Stomach smooth muscle (tissue), 2 donors: ENCODE results near the gene MSANTD7.
"Not testable (repeated sequence)": the region's sequence is repeated elsewhere in the genome, so short reads cannot be mapped to it uniquely, and the experiment has no call there.

Experiments used
- H3K27ac ChIP-seq: one replicate; pipeline ENCODE4 v1.7.0; 2013; ENCODE audit warnings: mild to moderate bottlenecking, low read length, inconsistent platforms
- H3K27me3 ChIP-seq, 2 donors: one replicate each; pipeline ENCODE4 v1.7.0; 2013; ENCODE audit warnings: low read length in 2 of 2; ENCODE audit not compliant: insufficient read depth in 2 of 2, control insufficient read depth in 1 of 2
- H3K36me3 ChIP-seq, 2 donors: one replicate each; pipeline ENCODE4 v1.7.0; 2013; ENCODE audit warnings: low read length in 2 of 2; ENCODE audit not compliant: control insufficient read depth in 2 of 2, insufficient read depth in 2 of 2
- H3K4me1 ChIP-seq: one replicate; pipeline ENCODE4 v1.7.0; 2013; ENCODE audit warnings: low read length; ENCODE audit not compliant: control insufficient read depth, insufficient read depth
- H3K4me3 ChIP-seq, 2 donors: one replicate each; pipeline ENCODE4 v1.7.0; 2013; ENCODE audit warnings: low read length in 2 of 2
- H3K9ac ChIP-seq, 2 donors: one replicate each; pipeline ENCODE4 v1.7.0; 2013; ENCODE audit warnings: low read length in 2 of 2, mild to moderate bottlenecking in 1 of 2
- H3K9me3 ChIP-seq, 2 donors: one replicate each; pipeline ENCODE4 v1.7.0; 2013; ENCODE audit warnings: low read length in 2 of 2; ENCODE audit not compliant: control insufficient read depth in 2 of 2
- donor health status: healthy.
- donor health status: Pancreatic carcinoma.

MSANTD7 gene

GRCh38 chr10:14864466-14864865 lies 26.4 kb downstream of the MSANTD7 start:
- H3K4me1 ChIP-seq, H3K9ac ChIP-seq, H3K9me3 ChIP-seq, H3K27ac ChIP-seq, H3K27me3 ChIP-seq, H3K4me3 ChIP-seq: not testable (repeated sequence)
- peaks cover 7 to 17% of the 10 kb centered on the region in 2 donors for H3K36me3 ChIP-seq

GRCh38 chr10:14864871-14865270 lies 26.8 kb downstream of the MSANTD7 start:
- H3K4me3 ChIP-seq, H3K9me3 ChIP-seq, H3K4me1 ChIP-seq, H3K9ac ChIP-seq, H3K27ac ChIP-seq, H3K27me3 ChIP-seq: not testable (repeated sequence)
- peaks cover 11 to 17% of the 10 kb centered on the region in 2 donors for H3K36me3 ChIP-seq

- no peak overlapping the region for H3K9ac ChIP-seq
- H3K27me3 ChIP-seq: no peaks in the 10 kb centered on the region
- no peaks in the 10 kb centered on the region for H3K4me1 ChIP-seq
- no peak overlapping the region for H3K27ac ChIP-seq
- peaks cover 5 to 8% of the 10 kb centered on the region in 2 donors for H3K36me3 ChIP-seq
- H3K9me3 ChIP-seq: no peaks in the 10 kb centered on the region
- H3K4me3 ChIP-seq: no peak overlapping the region
These were observed 35.1 kb downstream of the MSANTD7 start for GRCh38 chr10:14873090-14873760.

- peaks cover 9% of the 10 kb centered on the region for H3K4me1 ChIP-seq
- H3K4me3 ChIP-seq: no peak overlapping the region
- H3K36me3 ChIP-seq: peaks cover 0 to 3% of the 10 kb centered on the region in 2 donors
- H3K27ac ChIP-seq: no peak overlapping the region
- no peaks in the 10 kb centered on the region for H3K9me3 ChIP-seq
- H3K9ac ChIP-seq: no peak overlapping the region
- H3K27me3 ChIP-seq: no peaks in the 10 kb centered on the region
These were observed 37.8 kb downstream of the MSANTD7 start for GRCh38 chr10:14875941-14876340.

GRCh38 chr10:14876764-14877163 lies 38.7 kb downstream of the MSANTD7 start:
- no peaks in the 10 kb centered on the region for H3K27me3 ChIP-seq
- no peak overlapping the region for H3K27ac ChIP-seq
- no peaks in the 10 kb centered on the region for H3K9me3 ChIP-seq
- H3K36me3 ChIP-seq: no peaks in the 10 kb centered on the region
- peak overlapping the region in 1 of 2 donors; percentile 92 for H3K9ac ChIP-seq
- H3K4me3 ChIP-seq: no peak overlapping the region
- H3K4me1 ChIP-seq: peaks cover 9% of the 10 kb centered on the region

- Histone ChIP-seq H3K27ac (peak within 1 kb of the TSS; percentile 71), H3K27me3 (no peaks in the 10 kb centered on the region), H3K4me1 (peaks cover 9% of the 10 kb centered on the region), H3K36me3 (no peaks in the 10 kb centered on the region), H3K4me3 (peak within 1 kb of the TSS; percentile 93 to 94), H3K9me3 (no peaks in the 10 kb centered on the region), H3K9ac (peak within 1 kb of the TSS; percentile 80 to 92)
These were observed 40.4 kb downstream of the MSANTD7 start, which contains the start of gene SUV39H2 for GRCh38 chr10:14878266-14879123. TSS of gene SUV39H2 (plus strand) at chr10:14878866. CDS start at chr10:14878889, 23 bp downstream.

- Histone ChIP-seq H3K27ac (peak overlapping the region; percentile 49), H3K4me1 (peaks cover 9% of the 10 kb centered on the region), H3K9me3 (no peaks in the 10 kb centered on the region), H3K9ac (peak overlapping the region; percentile 70 to 71), H3K4me3 (peak overlapping the region; percentile 82 to 93), H3K27me3 (no peaks in the 10 kb centered on the region), H3K36me3 (no peaks in the 10 kb centered on the region)
These were observed 41.2 kb downstream of the MSANTD7 start for GRCh38 chr10:14879124-14879927.

- Histone ChIP-seq H3K4me3 (peak overlapping the region in 1 of 2 donors; percentile 93), H3K27me3 (no peaks in the 10 kb centered on the region), H3K36me3 (no peaks in the 10 kb centered on the region), H3K4me1 (peaks cover 9% of the 10 kb centered on the region), H3K27ac (no peak overlapping the region), H3K9me3 (no peaks in the 10 kb centered on the region), H3K9ac (peak overlapping the region; percentile 70 to 71)
These were observed 41.8 kb downstream of the MSANTD7 start for GRCh38 chr10:14879928-14880193.

- H3K27ac ChIP-seq: no peak overlapping the region
- no peak overlapping the region for H3K9ac ChIP-seq
- peaks cover 9% of the 10 kb centered on the region for H3K4me1 ChIP-seq
- H3K27me3 ChIP-seq: no peaks in the 10 kb centered on the region
- peak overlapping the region in 1 of 2 donors; percentile 93 for H3K4me3 ChIP-seq
- H3K36me3 ChIP-seq: no peaks in the 10 kb centered on the region
- no peaks in the 10 kb centered on the region for H3K9me3 ChIP-seq
These were observed 42.1 kb downstream of the MSANTD7 start for GRCh38 chr10:14880229-14880628.

- H3K27ac ChIP-seq: no peak overlapping the region
- H3K9ac ChIP-seq: no peak overlapping the region
- H3K36me3 ChIP-seq: no peaks in the 10 kb centered on the region
- no peak overlapping the region for H3K4me3 ChIP-seq
- H3K4me1 ChIP-seq: peaks cover 9% of the 10 kb centered on the region
- no peaks in the 10 kb centered on the region for H3K27me3 ChIP-seq
- H3K9me3 ChIP-seq: no peaks in the 10 kb centered on the region
These were observed 46.0 kb downstream of the MSANTD7 start for GRCh38 chr10:14884082-14884481.
